ENCODE data around the gene IZUMO2.

DNA sequence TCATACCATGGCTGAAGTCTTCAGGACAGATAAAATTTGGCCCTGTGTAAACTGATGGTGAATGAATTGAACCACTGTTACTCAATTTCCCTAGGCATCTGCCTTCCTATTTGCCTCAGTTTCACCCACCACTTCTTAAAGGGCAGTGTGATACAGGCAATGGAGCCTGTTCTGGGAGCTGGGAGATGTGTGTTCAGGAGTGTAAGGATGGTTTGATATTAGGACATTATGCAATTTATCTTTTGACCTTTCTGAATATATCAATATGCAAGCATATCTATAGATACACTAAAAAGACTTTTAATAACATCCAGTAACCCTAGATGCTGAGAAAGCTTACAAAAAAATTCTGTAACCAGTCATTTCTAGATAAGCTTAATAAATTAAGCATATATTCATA is 14.6 kb downstream of the IZUMO2 start:
- no peak for TF ChIP-seq POLR2A (IDR thresholded peaks at IDR 0.05)
- TF ChIP-seq, protein P1, sequence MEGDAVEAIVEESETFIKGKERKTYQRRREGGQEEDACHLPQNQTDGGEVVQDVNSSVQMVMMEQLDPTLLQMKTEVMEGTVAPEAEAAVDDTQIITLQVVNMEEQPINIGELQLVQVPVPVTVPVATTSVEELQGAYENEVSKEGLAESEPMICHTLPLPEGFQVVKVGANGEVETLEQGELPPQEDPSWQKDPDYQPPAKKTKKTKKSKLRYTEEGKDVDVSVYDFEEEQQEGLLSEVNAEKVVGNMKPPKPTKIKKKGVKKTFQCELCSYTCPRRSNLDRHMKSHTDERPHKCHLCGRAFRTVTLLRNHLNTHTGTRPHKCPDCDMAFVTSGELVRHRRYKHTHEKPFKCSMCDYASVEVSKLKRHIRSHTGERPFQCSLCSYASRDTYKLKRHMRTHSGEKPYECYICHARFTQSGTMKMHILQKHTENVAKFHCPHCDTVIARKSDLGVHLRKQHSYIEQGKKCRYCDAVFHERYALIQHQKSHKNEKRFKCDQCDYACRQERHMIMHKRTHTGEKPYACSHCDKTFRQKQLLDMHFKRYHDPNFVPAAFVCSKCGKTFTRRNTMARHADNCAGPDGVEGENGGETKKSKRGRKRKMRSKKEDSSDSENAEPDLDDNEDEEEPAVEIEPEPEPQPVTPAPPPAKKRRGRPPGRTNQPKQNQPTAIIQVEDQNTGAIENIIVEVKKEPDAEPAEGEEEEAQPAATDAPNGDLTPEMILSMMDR (IDR thresholded peaks at IDR 0.05): no peak

Measured in body of pancreas (tissue), 4 donors.